Prostate gland (tissue), 2 donors: Measurements from ENCODE around the gene GAB2.

ENCODE experiments used
- POLR2A ChIP-seq: fragments of 450-650 bp; IDR thresholded peaks from one replicate; pipeline ENCODE4 v1.6.1; 2016; ENCODE audit warnings: antibody characterized with exemption, mild to moderate bottlenecking
- TF ChIP-seq, protein P1 (sequence below), 4 experiments: fragments of 200-600 bp in 2 of 4; fragments of 450-650 bp in 2 of 4; sonication (generic) in 2 of 4; IDR thresholded peaks; 1 replicate in 3 of 4; 2 replicates in 1 of 4; pipeline ENCODE4 v1.5.1; 2016 to 2019; ENCODE audit warnings: antibody characterized with exemption in 4 of 4, mild to moderate bottlenecking in 2 of 4, moderate library complexity in 2 of 4

DNA sequence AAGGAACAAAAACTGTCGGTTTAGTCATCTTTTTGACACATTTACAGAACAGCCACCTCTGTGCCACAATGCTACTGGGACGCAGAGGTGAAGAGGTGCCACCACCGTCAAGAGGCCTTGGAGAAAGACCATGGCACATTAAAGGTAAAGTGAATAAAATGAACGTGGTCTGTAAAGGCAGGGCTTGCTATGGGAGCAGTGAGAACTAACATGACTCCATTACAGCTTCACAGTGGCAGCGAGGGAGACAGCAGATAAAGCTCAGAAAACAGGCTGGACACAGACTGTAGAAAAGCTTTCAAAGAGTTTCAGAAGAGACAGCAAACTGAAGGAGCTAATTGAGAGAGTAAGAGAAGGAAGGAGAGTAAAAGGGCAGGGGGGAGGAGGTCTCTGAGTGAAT, 102.9 kb downstream of the GAB2 start:
- TF ChIP-seq, protein P1, sequence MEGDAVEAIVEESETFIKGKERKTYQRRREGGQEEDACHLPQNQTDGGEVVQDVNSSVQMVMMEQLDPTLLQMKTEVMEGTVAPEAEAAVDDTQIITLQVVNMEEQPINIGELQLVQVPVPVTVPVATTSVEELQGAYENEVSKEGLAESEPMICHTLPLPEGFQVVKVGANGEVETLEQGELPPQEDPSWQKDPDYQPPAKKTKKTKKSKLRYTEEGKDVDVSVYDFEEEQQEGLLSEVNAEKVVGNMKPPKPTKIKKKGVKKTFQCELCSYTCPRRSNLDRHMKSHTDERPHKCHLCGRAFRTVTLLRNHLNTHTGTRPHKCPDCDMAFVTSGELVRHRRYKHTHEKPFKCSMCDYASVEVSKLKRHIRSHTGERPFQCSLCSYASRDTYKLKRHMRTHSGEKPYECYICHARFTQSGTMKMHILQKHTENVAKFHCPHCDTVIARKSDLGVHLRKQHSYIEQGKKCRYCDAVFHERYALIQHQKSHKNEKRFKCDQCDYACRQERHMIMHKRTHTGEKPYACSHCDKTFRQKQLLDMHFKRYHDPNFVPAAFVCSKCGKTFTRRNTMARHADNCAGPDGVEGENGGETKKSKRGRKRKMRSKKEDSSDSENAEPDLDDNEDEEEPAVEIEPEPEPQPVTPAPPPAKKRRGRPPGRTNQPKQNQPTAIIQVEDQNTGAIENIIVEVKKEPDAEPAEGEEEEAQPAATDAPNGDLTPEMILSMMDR (IDR thresholded peaks at IDR 0.05), result no peak
- no peak for TF ChIP-seq POLR2A
